NCI-H226 (cell line): ENCODE data around the gene KCTD7.
"Not testable (repeated sequence)": the region's sequence is repeated elsewhere in the genome, so short reads cannot be mapped to it uniquely, and the experiment has no call there.

Experiments
- DNase-seq: peaks from one replicate; pipeline ENCODE4 v3.0.0-alpha.2; 2015

Gene KCTD7

GRCh38 chr7:66655113-66655806, 26.6 kb downstream of the KCTD7 start:
- DNase-seq, result peak; percentile 40

- DNase-seq, result peak; percentile 49
These were observed 27.3 kb downstream of the KCTD7 start for GRCh38 chr7:66655826-66656485.

GRCh38 chr7:66657798-66658197, 29.1 kb downstream of the KCTD7 start:
- no peak for DNase-seq

DNA sequence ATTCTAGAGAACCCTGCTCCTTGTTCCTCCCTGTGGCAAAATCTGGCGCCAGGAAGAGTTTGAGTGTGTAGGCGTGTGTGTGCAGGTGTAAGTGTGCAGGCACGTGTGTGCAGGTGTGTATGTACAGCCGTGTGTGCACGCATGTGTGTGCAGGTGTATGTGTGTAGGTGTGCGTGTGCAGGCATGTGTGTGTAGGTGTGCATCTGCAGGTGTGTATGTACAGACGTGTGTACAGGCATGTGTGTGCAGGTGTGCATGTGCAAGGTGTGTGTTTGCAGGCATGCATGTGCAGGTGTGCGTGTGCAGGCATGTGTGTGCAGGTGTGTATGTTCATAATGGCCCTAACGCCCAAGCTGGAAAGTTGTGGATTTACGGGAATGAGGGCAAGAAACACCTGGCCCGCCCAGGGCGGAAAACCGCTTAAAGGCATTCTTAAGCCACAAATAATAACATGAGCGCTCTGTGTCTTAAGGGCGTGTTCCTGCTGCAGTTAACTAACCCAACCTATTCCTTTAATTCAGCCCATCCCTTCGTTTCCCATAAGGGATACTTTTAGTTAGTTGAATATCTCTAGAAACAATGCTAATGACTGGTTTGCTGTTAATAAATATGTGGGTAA, 34.1 kb downstream of the KCTD7 start:
- DNase-seq, result no peak

DNA sequence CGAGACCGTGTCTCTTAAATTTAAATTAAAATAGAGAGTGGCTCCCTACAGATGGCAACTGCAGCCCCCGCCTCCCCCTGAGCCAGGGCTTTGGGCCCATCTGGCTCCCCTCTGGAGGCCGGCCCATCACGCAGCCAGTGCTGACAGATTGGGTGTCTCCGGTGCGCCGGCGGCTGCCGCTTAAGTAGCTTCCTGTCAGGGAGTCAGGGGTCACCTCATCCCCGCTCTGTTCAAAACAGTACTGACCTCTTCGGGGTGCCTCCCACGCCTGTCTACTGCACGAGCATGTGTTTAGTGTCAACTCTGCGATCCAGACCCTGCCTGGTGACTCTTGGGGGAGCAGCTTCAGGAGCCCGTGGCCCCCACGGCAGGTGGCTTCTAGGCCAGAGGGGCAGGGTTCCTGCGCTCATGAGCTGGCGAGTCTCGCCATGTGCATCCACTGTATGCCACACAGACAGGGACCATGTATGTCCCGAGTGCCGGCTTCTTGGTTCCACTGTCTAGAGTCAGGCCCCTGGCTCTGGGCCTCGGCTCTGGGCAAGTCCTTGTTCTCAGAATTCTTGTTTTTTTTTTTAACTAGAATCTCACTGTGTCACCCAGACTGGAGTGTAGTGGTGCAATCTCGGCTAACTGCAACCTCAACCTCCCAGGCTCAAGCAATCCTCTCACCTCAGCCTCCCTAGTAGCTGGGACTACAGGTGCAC, 36.1 kb downstream of the KCTD7 start:
- no peak for DNase-seq

DNA sequence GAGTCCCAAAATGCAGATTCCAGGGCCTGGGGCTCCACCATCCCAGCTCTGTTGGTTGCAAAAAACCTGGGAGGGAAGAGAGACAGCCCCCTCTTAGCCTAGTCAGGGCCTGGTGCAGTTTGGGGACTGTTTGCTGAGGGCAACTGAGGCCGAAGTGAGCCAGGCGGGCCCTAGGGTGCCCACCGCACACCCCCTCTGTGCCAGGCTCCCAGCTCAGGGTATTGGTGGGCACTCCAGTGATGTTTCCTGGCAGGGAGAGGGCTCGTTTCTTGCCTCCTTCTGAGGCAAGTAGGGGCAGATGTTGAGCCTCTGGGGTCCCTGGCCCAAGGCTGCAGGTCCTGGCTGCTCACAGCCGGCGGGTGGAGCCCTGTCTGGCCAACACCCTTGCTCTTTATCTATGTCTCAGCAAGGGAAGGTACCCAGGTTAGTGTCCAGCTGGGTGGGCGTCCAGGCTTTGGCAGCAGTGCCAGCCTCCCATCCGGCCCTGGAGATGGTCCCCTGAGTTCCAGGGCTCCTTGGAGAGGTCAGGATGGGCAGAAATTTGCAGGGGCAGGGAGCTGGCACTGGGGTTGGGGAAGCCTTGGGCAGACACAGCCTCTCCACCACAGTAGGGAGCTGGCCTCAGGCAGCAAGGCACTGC, 37.8 kb downstream of the KCTD7 start:
- DNase-seq, result no peak

DNA sequence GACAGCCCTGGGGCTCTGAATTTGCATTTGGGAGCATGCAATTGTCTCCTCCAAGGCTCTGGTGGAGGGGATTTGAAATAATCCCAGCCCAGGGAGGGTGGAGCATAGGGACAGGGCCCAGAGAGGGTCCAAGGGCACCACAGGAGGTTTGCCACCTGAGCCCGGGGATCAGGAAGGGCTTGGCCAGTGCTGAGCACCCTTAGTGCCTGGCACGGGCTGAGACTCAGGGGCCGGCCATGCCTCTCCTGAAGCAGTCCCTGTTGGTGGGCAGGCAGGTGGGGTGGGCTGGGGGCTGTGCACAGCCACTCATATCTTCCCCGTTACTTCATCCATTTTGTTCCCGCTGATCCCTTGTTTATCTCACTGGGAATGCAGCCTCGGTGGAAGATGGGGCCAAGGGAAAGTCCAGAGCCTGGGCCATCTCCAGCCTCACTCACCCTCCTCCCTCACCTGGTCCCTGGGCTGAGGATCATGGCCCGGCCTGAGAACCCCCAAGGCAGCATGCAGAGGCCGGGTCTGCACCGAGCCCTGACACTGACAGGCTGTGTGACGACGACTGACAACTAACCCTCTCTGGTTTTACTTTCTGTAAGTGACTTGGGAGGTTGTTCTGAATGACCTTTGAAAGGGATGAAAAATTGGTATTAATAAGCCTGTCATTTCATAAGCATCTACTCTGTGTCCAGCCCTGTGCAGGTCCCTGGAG, 38.5 kb downstream of the KCTD7 start:
- no peak for DNase-seq

DNA sequence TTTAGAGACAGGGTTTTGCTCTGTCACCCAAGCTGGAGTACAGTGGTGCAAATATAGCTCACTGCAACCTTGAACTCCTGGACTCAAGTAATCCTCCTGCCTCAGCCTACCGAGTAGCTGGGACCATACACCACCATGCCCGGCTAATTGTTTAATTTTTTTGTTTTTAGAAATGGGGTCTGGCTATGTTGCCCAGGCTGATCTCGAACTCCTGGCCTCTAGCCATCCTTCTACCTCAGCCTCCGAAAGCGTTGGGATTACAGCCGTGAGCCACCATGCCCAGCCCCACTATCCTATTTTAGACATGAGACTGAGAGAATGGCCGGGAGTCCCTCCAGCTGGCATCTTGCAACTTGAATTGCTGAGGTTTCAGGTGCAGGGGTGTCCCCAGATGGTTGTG, 39.4 kb downstream of the KCTD7 start:
- no peak for DNase-seq

DNA sequence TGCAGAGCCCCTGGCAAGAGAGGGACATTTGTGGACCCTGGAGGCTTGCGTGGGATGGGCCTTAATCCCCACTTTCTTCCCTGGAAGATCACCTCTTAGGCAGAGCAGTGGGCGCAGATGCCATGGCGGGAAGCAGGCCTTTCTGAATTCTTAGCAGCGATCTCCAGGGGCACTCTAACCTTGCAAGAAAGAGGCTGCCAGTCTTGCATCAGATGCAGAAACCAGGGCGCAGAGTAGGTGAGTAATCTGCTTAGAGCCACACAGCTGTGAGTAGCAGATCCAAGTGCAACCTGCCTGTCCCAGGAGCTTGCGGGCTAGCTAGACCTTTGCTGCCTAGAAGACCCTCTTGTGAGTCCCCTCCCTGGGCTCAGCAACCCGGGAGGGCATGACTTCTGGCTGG, 40.0 kb downstream of the KCTD7 start:
- no peak for DNase-seq

DNA sequence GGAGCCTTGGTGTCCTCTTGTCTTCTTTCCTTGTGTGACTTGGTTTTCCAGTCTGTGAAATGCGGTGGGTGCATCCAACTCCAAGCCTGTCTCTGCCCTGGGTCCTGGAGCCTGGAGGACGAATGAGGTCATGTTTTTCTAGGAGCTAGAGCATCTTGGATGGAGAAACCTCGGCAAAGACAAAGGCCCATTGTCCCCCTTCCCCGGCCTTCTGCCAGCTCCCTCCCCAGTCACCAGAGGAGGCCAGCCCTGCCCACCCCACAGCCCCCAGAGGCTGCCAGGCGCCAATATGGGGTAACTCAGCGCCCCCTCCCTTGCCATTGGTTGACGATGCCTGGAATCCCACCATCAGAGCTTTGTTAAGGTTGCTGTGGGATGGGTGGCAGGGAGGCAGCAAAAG, 40.4 kb downstream of the KCTD7 start:
- DNase-seq, result no peak

DNA sequence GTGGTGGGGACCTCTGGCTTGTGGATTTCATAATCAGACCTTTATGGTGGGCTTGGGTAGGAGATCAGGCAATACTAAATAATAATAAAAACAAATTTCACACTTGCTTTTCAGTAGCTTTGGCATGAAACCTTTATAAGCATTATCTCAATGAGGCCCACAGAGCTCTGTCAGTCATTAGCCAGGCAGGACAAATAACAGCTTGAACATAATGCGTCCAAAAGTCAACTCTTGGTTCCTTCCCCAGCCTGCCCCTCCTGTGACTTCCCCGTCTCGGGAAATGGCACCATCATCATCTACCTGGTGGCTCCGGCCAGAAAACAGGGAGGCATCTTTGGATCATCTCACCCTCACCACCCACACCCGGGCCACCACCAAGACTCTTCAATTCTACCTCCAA, 40.8 kb downstream of the KCTD7 start:
- no peak for DNase-seq

DNA sequence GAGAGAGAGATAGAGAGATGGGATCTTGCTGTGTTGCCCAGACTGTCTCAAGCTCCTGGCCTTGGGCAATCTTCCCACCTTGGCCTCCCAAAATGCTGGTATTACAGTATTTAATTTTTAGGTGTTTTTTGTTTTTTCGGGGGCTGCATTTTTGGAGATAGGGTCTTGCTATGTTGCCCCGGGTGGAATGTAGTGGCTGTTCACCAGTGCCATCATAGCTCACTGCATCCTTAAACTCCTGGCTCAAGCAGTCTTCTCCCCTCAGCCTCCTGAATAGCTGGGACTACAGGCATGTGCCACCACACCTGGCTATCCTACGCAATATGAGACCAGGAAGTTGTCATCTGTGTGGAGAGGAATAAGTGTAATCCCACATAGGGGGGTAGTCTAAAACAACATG, 42.4 kb downstream of the KCTD7 start:
- DNase-seq, result no peak

DNA sequence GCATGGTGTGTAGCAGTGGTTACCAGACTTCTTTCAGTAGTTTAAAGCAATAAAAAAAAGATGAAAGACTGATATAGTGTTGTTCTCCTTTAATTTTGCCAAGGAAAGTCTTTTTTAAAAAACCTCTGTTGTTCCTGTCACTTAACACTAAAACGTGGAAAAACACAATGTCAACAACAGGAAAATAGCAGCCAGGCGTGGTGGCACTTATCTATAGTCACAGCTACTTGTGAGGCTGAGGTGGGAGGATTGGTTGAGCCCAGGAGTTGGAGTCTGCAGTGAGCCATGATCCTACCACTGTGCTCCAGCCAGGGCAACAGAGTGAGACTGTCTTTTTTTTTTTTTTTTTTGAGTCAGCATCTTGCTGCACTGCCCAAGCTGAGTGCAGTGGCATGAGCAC, 42.8 kb downstream of the KCTD7 start:
- not testable (repeated sequence) for DNase-seq

DNA sequence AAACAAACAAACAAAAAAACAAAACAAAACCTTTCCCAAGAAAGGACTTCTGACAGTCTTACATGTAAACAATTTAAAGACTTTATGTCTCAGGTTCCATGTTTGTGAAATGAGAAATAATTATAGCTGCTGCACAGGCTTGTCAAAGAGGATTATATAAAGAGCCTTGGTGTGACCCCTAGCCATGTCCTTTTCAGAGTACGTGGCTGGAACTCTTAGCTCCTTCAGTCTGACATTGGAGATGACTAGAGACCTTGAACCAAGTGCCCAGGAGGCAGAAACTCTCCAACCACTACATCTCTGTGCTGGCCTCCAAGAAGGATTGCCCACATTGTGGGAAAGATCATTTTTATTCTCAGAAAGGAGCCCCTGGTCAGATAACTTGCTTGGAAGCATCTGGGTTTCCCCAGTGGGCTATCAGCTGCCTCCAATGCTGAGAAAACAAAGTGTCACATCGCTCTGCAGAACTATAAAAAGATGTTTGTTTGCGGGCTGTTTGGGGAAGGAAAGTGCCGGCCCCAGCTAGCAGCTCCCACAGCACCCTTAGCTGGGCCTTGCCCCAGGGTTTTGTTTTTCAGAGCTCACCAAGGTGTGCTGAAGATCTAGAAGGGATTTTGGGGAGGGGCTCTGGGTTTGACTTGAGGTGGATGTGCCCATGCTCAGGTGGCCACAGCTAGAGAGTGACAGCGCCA, 43.9 kb downstream of the KCTD7 start:
- not testable (repeated sequence) for DNase-seq

- not testable (repeated sequence) for DNase-seq
These were observed 44.5 kb downstream of the KCTD7 start for GRCh38 chr7:66673124-66673640.

DNA sequence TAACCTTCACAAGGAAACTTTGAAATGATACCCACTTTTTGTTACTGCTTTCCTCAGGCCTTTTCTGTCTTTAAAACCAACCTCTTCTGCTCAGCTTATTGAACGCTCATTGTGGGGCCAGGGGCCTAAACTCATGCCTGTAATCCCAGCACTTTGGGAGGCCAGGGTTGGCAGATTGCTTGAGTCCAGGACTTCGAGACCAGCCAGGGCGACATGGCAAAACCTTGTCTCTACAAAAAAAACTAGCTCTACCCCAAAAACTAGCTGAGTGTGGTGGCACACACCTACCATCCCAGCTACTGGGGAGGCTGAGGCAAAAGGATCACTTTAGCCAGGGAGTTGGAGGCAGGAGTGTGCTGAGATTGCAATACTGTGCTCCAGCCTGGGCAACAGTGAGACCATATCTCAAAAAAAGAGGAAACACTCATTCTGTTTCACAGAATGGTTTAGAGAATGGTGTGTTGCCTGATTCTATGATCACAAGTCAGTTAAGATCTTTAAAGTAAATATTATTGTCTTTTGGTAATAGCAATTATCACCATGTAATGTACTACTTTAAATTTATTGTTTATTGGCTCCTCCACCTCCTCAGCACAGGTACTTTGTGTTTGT, 51.1 kb downstream of the KCTD7 start:
- DNase-seq, result no peak

GRCh38 chr7:66681491-66682349, 53.0 kb downstream of the KCTD7 start:
- DNase-seq, result peak; percentile 95

- DNase-seq, result peak; percentile 2
These were observed 53.8 kb downstream of the KCTD7 start for GRCh38 chr7:66682350-66683093.

GRCh38 chr7:66683094-66683769, 54.6 kb downstream of the KCTD7 start:
- DNase-seq, result peak; percentile 35
